ENCODE data around the gene KRT74.
"Not testable (repeated sequence)": the region's sequence is repeated elsewhere in the genome, so short reads cannot be mapped to it uniquely, and the experiment has no call there.

Gene KRT74

GRCh38 chr12:52603314-52603713, 29.7 kb upstream of the KRT74 start:
- DNase-seq, result no peak

DNA sequence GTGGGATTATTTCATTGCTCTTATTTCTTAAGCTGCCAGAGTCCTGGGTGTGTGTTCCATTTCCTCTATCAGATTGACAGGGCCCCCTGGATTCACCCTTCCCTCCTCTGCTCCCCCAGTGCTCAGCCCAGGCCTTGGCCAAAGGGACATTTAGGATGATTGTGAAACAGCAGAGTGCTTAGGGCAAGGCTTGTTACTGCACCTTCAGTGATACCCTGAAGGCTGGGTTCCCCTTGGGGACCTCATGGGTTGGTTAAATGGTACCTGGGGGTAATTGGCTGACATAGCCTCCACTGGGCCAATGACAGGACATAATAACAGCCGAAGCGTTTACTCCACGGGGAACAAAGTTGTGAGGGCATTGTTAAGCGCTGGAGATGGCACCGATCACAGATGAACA, 28.9 kb upstream of the KRT74 start:
- no peak for DNase-seq

DNA sequence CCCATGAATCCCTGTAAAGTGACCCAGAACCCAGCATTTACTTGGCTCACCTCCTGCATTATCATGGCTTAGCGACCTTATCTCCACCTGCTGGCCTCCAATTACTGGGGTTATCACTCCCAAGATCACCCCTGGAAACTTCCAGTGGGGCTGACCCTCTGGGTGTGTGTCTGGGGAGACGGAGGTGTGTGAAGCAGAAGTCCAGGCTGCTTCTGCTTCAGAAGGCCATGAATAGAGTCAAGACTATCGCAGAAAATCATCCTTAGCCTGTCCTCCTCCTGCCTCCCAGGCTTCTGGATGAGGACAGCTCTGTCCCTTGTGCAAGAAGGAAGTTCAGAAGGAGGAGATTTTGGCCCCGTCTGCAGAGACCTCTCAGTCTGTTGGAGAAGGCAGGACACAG, 28.0 kb upstream of the KRT74 start:
- no peak for DNase-seq

GRCh38 chr12:52600941-52601481, 27.4 kb upstream of the KRT74 start, which contains the start of gene KRT72:
Gene KRT72, minus strand, starts transcription at chr12:52601463. Its CDS starts 11 bp downstream, at chr12:52601452.
- DNase-seq, result no peak

DNA sequence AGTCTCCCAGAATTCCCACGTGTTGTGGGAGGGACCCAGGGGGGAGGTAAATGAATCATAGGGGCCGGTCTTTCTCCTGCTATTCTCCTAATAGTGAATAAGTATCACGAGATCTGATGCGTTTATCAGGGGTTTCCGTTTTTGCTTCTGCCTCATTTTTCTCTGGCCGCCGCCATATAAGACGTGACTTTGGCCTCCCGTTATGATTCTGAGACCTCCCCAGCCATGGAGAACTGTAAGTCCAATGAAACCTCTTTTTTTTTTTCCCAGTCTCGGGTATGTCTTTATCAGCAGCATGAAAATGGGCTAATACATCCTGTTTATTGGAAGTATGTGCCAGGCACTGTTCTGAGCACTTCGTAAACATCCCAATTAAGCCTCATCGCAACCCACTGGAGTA, 26.8 kb upstream of the KRT74 start:
- no peak for DNase-seq

DNA sequence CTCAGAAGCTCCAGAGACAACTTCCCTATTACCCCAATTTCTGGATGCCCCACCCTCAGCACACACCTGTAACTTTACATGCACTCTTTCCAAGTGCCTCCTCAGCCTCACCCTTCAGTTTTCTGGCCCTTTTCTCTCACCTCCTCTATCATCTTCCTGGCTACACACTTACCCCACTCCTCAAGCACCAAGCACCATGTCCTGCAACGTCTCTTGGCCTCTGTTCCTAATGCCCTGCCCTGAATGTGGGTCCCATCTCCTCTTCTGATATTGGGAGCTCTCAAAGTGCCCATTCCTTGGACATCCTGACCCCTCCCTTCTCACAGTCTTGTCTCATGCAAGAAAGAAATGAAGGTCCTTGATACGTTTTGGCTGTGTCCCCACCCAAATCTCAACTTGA, 26.4 kb upstream of the KRT74 start:
- DNase-seq, result no peak

- no peak for DNase-seq
Measured at GRCh38 chr12:52598966-52599365, 25.3 kb upstream of the KRT74 start.

- DNase-seq, result not testable (repeated sequence)
Measured at GRCh38 chr12:52594237-52594636, 20.6 kb upstream of the KRT74 start.

GRCh38 chr12:52591521-52591920, 17.9 kb upstream of the KRT74 start:
- no peak for DNase-seq

DNA sequence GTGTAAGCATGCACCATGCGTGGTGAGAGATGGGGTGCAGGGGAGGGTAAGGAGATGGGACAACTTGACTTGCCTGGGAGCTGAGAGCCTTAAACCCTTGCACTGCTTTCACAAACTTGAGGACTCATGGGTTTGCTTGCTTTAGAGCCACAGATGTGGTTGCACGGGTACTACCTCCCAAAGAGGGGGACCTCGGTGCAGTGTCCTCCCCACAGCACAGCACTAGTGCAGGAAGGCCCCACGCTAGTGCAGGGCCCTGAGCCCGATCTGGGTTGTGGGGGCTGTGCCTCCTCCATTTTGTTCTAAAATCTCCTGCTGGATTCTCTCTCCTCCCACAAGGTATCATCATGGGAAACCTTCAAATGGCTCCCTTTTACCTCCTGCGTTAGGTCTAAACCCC, 16.4 kb upstream of the KRT74 start:
- DNase-seq, result no peak

- DNase-seq, result no peak
Measured at GRCh38 chr12:52587563-52587962, 13.9 kb upstream of the KRT74 start.

- DNase-seq, result no peak
Measured at GRCh38 chr12:52585946-52586345, 12.3 kb upstream of the KRT74 start.

GRCh38 chr12:52585066-52585465, 11.4 kb upstream of the KRT74 start:
- DNase-seq, result no peak

DNA sequence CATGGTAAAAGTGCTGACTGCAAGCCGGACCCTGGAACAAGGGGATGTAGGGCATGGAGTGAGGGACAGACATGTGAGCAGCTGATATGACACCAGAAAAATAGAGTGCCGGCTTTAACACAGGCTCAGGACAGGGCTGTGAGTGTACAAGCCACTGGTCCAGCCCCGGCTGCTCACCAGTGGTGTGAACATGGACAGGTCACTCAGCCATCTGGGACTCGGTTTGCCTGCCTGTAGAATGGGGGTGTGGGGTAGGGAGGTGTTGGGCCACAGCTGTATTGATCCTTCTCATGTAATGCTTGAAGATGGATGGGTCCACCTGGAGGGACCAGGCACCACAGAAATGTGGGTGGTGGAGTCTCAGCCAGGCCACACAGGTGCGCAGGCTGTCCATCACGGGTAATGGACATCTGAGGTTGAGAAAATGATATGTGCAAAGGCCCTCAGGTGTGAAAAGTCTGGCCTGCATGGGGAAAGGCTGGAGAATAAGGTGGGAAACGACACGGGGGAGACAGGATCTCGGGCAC, 10.6 kb upstream of the KRT74 start:
- DNase-seq, result no peak

DNA sequence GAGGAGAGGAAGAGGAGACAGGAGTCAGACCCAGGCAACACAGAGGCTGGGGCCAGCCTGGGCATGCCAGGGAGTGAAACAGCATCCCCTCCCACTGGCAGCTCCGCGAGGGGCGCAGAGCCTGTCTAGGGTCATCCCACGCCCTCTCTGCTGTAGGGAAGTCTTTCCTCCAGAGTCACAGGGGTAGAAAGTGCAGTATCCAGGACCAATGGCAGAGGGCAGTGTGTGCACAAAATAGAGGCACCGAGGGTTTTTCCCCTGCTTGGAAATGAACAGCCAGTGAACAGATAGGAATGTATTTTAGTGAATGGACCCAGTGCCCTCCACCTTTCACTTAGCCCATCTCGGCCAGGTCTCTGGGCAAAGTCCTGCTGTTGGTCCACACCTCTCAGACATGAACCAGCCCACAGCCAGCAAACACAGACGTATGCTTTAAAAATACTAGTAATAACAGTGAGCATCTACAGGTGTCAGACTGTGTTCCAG, 9.4 kb upstream of the KRT74 start:
- peak in 33 of 51 donors; percentile 3 to 63 (median 23) for DNase-seq

- no peak for DNase-seq
Measured at GRCh38 chr12:52582486-52582885, 8.8 kb upstream of the KRT74 start.

DNA sequence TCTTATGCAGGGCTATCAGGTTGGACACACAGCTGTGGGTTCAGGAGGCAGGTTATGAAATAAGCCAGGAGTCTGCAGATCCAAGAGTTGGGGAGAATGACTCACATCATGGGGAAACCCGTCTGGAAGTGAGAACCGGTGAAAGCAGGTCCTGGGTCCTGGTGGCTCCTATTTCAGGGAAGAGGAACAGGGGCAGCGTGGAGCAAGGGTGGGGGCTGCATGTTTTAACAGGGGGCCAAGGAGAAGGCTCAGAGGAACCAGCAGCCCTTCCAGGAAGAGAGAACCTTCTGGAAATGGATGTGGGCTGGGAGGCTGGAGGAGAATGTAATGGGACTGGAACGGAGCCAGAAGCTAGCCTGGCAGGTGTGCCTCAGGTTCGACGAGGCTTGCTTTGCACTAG, 7.8 kb upstream of the KRT74 start:
- no peak for DNase-seq

- no peak for DNase-seq
Measured at GRCh38 chr12:52581066-52581465, 7.4 kb upstream of the KRT74 start.

DNA sequence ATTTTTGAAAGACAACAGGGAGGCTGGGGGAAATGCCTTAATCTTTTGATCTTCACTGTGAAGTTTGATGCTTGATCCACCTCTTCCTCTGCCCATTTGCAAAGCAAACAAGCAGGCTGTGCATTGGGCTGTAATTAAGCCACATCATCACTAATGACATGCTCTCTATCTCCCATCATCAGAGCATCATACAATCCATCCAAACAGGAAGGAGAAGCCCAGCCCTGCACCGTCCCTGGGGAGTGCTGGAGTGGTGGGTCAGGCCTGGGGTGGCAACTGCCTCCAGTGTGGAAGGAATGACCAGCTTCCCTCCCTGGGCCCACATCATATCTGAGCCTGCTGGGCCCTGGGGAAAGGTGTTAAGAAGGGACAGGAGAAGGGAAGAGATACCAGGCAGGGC, 6.9 kb upstream of the KRT74 start:
- no peak for DNase-seq

GRCh38 chr12:52579468-52580465, 6.1 kb upstream of the KRT74 start:
- no peak for DNase-seq

DNA sequence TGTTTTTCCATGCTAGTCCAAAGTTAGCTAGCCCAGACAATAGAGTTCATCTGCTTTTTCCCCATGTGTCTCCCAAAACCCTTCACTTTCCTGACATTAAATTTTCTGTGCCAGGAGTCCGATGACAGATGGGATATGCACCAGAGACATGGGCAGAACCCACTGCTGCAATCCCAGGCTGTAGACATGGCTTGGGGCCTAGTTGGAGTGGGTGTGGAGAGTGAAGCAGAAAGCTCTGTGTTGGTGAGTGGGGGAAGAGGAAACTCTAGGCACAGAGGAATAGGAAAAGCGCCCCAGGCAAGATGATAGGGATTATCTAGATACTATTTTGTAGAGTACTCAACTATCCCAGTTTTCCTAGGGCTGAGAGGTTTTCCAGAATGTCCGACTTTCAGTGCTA, 4.8 kb upstream of the KRT74 start:
- DNase-seq, result peak in 1 of 51 donors; percentile 4

- DNase-seq, result no peak
Measured at GRCh38 chr12:52577316-52577715, 3.7 kb upstream of the KRT74 start.

DNA sequence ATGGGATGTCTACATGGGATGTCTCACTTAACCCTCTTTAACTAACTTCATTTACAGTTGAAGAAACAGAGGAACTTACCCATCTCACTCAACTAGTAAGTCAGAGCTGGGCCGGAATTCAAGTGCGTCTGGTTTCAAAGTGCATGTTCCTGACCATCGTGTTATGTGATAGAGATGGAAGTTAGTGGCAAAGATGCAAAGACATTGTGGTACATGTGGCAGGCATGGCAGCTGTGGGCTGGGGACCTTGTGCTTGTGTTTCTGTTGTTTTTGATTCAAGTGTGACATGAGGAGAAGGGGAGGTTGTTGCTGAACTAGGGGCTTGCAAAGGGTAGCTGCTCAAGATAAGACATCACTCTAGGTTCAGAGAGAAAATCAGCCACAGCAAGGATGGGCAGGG, 2.3 kb upstream of the KRT74 start:
- no peak for DNase-seq

All from hypothalamus (tissue), 51 donors.